HepG2 (cell line): ENCODE measurements around the gene SDF2. TPM values are rescaled to one million over a fixed set of nuclear protein-coding genes. Genes with fewer than 3 reads are reported as not detected.

Experiments used
- FLYWCH1 ChIP-seq: sonication (generic); formaldehyde crosslinking; IDR thresholded peaks from 2 replicates; pipeline ENCODE4 v1.8.1; 2023; ENCODE audit warnings: mild to moderate bottlenecking, missing genetic modification reagents
- KAT7 ChIP-seq: IDR thresholded peaks from 2 replicates; pipeline ENCODE4 v1.6.1; 2018; ENCODE audit warnings: borderline replicate concordance, missing compliant biosample characterization
- MIER2 ChIP-seq: IDR thresholded peaks from 2 replicates; pipeline ENCODE4 v1.6.1; 2016; ENCODE audit warnings: missing biosample characterization, missing genetic modification reagents
- NAIF1 ChIP-seq: sonication (generic); formaldehyde crosslinking; IDR thresholded peaks from 2 replicates; pipeline ENCODE4 v1.5.0; 2020; ENCODE audit warnings: mild to moderate bottlenecking, missing genetic modification reagents, borderline replicate concordance
- SAP130 ChIP-seq: IDR thresholded peaks from 2 replicates; pipeline ENCODE4 v1.6.1; 2016; ENCODE audit warnings: low read depth
- SOX6 ChIP-seq, 2 experiments: fragments of 450-650 bp in 1 of 2; sonication (generic) in 1 of 2; formaldehyde crosslinking in 1 of 2; IDR thresholded peaks; 2 replicates each; pipeline versions ENCODE4 v1.4.0 to v1.6.1; 2017 to 2020; ENCODE audit warnings: antibody characterized with exemption in 1 of 2, mild to moderate bottlenecking in 1 of 2, missing genetic modification reagents in 1 of 2
- SRSF1 ChIP-seq: fragments of 200-400 bp; formaldehyde crosslinking; optimal IDR thresholded peaks from 2 replicates; pipeline ENCODE3; 2017; ENCODE audit warnings: mild to moderate bottlenecking, low read depth, low read length, moderate library complexity
- TEAD3 ChIP-seq: optimal IDR thresholded peaks from 2 replicates; pipeline ENCODE3; 2016; ENCODE audit warnings: borderline replicate concordance
- ZMYM3 ChIP-seq: sonication (generic); formaldehyde crosslinking; IDR thresholded peaks from 2 replicates; pipeline ENCODE4 v1.5.1; 2020; ENCODE audit warnings: mild to moderate bottlenecking, missing genetic modification reagents
- ZNF343 ChIP-seq: sonication (generic); formaldehyde crosslinking; IDR thresholded peaks from 2 replicates; pipeline ENCODE4 v1.4.0; 2020; ENCODE audit warnings: mild to moderate bottlenecking, missing genetic modification reagents
- ZNF501 ChIP-seq: sonication (generic); formaldehyde crosslinking; IDR thresholded peaks from 2 replicates; pipeline ENCODE4 v1.5.1; 2020; ENCODE audit warnings: mild to moderate bottlenecking, moderate library complexity, missing genetic modification reagents
- ZNF780A ChIP-seq: sonication (generic); formaldehyde crosslinking; IDR thresholded peaks from 2 replicates; pipeline ENCODE4 v1.8.0; 2022; ENCODE audit warnings: mild to moderate bottlenecking, missing genetic modification reagents, moderate library complexity
- ZNF788 ChIP-seq: sonication (generic); formaldehyde crosslinking; IDR thresholded peaks from 2 replicates; pipeline ENCODE4 v1.5.0; 2020; ENCODE audit warnings: mild to moderate bottlenecking, missing genetic modification reagents, borderline replicate concordance
- ZNF792 ChIP-seq: IDR thresholded peaks from 2 replicates; pipeline ENCODE4 v1.6.1; 2016
- polyA plus RNA-seq, 8 experiments: library from polyadenylated mRNA; depleted of rRNA in 3 of 8; stranded (reverse) in 7 of 8; unstranded in 1 of 8; fragments of >200 nt; fragmentation: Illumina TruSeq in 4 of 8; extraction: Trizol in 4 of 8; gene quantifications; 2 replicates each; pipeline versions ENCODE4 v1.2.1 to v1.2.3, GENCODE V29; 2011 to 2016; ENCODE audit warnings: low read depth in 4 of 8, missing spikeins in 1 of 8, mixed read lengths in 1 of 8; ENCODE audit not compliant: insufficient read depth in 1 of 8
- total RNA-seq, 5 experiments: library from RNA; depleted of rRNA; stranded (reverse); fragments of >200 nt; fragmentation: Illumina TruSeq; extraction: Trizol; gene quantifications; 2 replicates each; pipeline ENCODE4 v1.2.3, GENCODE V29; 2016; ENCODE audit warnings: low read depth in 1 of 5
- TF ChIP-seq, protein P1 (sequence below): fragments of 450-650 bp; IDR thresholded peaks from 2 replicates; pipeline ENCODE4 v1.6.1; 2017; ENCODE audit warnings: mild to moderate bottlenecking
- TF ChIP-seq, protein P2 (sequence below): sonication (generic); formaldehyde crosslinking; IDR thresholded peaks from 2 replicates; pipeline ENCODE4 v1.4.0; 2020; ENCODE audit warnings: mild to moderate bottlenecking, missing genetic modification reagents
- TF ChIP-seq, protein P3 (sequence below): IDR thresholded peaks from 2 replicates; pipeline ENCODE4 v1.6.1; 2016; ENCODE audit warnings: missing genetic modification reagents, missing compliant biosample characterization
- TF ChIP-seq, protein P4 (sequence below): sonication (generic); formaldehyde crosslinking; IDR thresholded peaks from 2 replicates; pipeline ENCODE4 v1.8.1; 2023; ENCODE audit warnings: mild to moderate bottlenecking, missing genetic modification reagents

Gene SDF2
- total and polyA plus RNA-seq, 2 of the 13 experiments (the other 11 are each of a cell fraction or from before 2014, with no cell fraction given) = 58.2 to 58.4 TPM

DNA sequence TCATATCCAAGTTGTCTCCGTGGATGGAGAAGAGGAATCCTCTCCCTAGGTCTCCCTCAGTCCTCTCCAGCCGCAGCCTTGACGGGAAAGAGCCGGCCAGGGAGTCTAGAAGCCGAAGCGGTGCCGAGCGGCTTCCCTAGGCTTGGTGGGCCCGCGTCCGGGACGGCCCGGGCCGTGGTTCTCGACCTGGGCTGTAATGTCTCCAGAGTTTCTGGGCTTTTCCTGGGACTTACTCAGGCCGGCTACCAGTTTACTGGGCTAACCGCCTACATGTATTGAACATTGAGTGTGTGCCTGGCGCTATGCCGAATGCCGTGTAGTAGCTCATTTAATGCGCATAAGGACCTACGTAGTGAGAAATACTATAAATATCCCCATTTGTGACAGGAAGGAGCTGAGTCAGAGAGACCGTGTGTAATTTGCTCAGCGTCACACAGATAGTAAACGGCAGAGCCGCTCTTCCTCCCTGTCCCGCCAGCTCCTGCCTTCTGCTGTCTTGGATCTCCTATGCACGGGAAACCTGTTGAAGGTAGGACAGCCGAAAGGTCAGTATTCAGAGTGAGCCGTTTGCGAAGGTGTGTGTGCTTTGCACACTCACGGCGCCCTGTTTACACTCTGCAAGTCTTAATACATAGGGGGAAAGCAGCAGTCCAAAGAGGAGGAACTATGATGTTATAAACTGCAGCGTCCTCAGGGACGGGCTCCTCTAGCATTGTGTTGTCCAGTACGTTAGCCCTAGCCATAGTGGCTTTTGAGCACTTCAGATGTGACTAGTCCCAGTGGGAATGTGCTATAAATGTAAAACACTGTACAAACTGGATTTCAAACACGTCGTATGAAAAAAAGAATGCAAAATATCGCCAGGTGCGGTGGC is 62.2 kb downstream of the SDF2 start (continued):
- TF ChIP-seq, protein P1, sequence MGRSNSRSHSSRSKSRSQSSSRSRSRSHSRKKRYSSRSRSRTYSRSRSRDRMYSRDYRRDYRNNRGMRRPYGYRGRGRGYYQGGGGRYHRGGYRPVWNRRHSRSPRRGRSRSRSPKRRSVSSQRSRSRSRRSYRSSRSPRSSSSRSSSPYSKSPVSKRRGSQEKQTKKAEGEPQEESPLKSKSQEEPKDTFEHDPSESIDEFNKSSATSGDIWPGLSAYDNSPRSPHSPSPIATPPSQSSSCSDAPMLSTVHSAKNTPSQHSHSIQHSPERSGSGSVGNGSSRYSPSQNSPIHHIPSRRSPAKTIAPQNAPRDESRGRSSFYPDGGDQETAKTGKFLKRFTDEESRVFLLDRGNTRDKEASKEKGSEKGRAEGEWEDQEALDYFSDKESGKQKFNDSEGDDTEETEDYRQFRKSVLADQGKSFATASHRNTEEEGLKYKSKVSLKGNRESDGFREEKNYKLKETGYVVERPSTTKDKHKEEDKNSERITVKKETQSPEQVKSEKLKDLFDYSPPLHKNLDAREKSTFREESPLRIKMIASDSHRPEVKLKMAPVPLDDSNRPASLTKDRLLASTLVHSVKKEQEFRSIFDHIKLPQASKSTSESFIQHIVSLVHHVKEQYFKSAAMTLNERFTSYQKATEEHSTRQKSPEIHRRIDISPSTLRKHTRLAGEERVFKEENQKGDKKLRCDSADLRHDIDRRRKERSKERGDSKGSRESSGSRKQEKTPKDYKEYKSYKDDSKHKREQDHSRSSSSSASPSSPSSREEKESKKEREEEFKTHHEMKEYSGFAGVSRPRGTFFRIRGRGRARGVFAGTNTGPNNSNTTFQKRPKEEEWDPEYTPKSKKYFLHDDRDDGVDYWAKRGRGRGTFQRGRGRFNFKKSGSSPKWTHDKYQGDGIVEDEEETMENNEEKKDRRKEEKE = no peak
- TF ChIP-seq, protein P2, sequence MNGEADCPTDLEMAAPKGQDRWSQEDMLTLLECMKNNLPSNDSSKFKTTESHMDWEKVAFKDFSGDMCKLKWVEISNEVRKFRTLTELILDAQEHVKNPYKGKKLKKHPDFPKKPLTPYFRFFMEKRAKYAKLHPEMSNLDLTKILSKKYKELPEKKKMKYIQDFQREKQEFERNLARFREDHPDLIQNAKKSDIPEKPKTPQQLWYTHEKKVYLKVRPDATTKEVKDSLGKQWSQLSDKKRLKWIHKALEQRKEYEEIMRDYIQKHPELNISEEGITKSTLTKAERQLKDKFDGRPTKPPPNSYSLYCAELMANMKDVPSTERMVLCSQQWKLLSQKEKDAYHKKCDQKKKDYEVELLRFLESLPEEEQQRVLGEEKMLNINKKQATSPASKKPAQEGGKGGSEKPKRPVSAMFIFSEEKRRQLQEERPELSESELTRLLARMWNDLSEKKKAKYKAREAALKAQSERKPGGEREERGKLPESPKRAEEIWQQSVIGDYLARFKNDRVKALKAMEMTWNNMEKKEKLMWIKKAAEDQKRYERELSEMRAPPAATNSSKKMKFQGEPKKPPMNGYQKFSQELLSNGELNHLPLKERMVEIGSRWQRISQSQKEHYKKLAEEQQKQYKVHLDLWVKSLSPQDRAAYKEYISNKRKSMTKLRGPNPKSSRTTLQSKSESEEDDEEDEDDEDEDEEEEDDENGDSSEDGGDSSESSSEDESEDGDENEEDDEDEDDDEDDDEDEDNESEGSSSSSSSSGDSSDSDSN (CRISPR knock-in tag) = peak; percentile 93
- TF ChIP-seq FLYWCH1 (CRISPR knock-in tag) = peak; percentile 51; the same call in 1 of the 2 replicates
- peak; percentile 28; the same call in 1 of the 2 replicates for TF ChIP-seq ZMYM3 (CRISPR knock-in tag)
- TF ChIP-seq, protein P3, sequence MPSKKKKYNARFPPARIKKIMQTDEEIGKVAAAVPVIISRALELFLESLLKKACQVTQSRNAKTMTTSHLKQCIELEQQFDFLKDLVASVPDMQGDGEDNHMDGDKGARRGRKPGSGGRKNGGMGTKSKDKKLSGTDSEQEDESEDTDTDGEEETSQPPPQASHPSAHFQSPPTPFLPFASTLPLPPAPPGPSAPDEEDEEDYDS (CRISPR knock-in tag) = no peak
- TF ChIP-seq SOX6 (IDR thresholded peaks at IDR 0.05) = no peak
- TF ChIP-seq SOX6 (CRISPR knock-in tag; IDR thresholded peaks at IDR 0.05) = no peak
- TF ChIP-seq ZNF792 (CRISPR knock-in tag) = 0 out of 2 replicates have a peak, but pooled peaks have one; percentile 12
- peak; percentile 1 for TF ChIP-seq SRSF1
- 0 out of 2 replicates have a peak, but pooled peaks have one; percentile 26 for TF ChIP-seq ZNF780A (CRISPR knock-in tag)
- TF ChIP-seq NAIF1 (CRISPR knock-in tag) = peak; percentile 74
- no peak for TF ChIP-seq MIER2 (CRISPR knock-in tag)
- peak; percentile 57 for TF ChIP-seq SAP130 (CRISPR knock-in tag)
- 0 out of 2 replicates have a peak, but pooled peaks have one; percentile 33 for TF ChIP-seq ZNF788 (CRISPR knock-in tag)
- TF ChIP-seq TEAD3 (CRISPR knock-in tag) = peak; percentile 24
- peak; percentile 67; the same call in 1 of the 2 replicates for TF ChIP-seq KAT7
- TF ChIP-seq, protein P4, sequence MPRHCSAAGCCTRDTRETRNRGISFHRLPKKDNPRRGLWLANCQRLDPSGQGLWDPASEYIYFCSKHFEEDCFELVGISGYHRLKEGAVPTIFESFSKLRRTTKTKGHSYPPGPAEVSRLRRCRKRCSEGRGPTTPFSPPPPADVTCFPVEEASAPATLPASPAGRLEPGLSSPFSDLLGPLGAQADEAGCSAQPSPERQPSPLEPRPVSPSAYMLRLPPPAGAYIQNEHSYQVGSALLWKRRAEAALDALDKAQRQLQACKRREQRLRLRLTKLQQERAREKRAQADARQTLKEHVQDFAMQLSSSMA (CRISPR knock-in tag) = 0 out of 2 replicates have a peak, but pooled peaks have one; percentile 63
- TF ChIP-seq ZNF343 (CRISPR knock-in tag) = 0 out of 2 replicates have a peak, but pooled peaks have one; percentile 60
- peak; percentile 81 for TF ChIP-seq ZNF501 (CRISPR knock-in tag)
